NCI-H2196 (cell line): ENCODE results near the gene RPL4.
"Not testable (repeated sequence)": the region's sequence is repeated elsewhere in the genome, so short reads cannot be mapped to it uniquely, and the experiment has no call there.

Experiments
- DNase-seq: peaks from one replicate; lab custom pipeline; 2025; ENCODE audit not compliant: unreplicated experiment; lab: John Stamatoyannopoulos, UW

RPL4 gene

DNA sequence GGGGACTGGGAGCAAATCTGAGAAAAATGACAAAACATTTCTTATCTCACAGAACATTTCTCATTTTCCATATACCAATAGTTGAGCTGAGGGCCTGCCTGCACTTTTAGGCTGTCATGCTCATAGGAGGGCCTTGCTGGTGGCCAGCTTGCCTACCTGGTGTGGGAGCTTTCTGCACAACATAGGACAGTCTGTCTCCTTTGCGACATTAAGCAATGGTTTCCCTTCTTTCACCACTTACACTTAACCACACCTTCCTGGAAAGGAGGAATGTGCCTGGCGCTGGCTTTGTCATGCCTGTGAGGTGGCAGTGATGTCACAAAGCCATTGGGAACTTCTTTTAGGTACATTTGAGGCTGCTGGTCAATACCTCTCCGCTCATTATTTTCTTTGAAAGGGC is 12.8 kb downstream of the RPL4 start:
- DNase-seq: no peak

DNA sequence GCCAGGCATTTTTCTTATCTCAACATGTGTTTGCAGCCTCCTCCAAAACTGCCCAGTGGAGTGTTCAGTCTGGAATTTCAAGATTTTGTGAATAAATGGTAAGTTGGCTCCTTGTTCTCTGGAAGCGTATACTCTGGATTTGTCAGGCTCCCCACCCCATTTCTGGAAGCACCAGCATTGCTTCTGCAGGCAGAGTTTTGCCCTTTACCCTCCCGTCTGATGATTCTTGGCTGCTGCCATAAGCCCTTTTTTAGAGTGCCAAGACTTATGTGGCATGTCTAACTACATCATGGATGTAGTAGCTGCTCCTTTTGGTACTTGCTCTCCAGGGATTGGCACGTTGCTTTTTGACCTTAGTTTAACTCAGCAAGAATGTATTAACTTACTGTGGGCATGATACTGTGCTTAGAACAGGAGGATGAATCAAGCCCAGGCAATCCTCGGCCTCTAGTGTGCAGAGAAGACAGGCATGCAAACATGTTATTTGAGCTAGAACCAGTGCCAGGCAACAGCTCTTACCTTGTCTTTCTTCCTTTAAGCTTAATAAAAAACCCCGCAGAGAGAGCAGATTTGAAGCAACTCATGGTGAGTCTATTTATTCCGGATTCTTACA is 15.4 kb downstream of the RPL4 start:
- no peak for DNase-seq

DNA sequence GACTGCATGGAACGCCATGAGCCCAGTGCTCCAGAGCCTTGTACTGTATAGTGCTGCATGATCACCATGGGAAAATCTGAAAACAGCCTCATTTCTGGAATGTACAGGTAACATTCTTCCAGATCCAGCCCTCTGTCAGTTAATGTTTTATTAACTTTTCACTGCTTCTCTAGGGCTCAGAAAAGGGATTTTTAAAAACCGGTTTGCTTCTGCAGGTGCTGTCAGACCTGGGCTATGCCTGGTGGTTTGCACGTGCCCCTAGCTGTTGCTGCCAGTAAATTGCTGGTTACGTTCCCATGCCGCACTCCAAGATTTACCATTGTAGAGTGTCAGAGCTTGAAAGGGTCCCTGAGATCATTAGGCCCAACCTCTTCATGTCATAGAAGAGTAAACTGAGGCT is 16.1 kb downstream of the RPL4 start:
- no peak for DNase-seq

DNA sequence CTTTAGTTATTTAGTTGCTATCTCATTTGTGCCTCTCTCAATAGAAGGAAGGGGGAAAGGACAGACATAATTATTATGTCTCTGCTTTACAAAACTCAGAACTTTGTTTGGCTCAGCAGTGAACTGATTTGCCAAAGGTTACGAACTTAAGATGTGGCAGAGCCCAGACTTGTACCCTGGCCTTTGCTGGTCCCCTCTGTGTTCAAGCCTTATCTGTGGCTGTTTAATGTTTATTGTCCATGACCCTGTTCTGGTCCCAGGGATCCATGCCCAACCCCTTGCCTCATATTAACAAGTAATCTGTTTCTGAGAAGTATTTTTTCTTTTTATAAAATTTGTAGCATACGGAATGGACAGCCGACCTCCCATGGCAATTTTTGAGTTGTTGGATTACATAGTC is 17.8 kb downstream of the RPL4 start:
- no peak for DNase-seq

GRCh38 chr15:66484539-66485112 is 20.0 kb downstream of the RPL4 start:
- DNase-seq: peak; percentile 2

DNA sequence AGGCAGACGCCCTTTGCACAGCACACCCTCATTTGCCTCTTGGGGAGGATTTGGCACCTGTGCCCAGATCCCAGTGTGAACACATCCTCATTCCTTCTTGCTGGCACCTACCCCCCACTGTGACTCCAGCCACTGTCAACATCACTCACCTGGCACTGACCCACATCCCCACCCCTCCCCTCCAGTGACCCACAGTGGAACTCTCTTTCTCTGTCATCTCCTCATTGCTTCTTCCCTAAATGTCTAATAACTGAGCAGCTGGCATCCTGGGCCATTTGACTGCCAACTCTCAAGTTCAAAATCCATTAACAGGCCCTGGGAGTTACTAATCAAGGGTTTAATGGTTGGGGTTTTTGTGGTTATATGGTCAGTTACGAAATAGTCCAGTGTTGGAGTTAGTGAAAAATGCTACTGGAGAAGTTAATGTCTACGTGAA is 21.5 kb downstream of the RPL4 start:
- DNase-seq: peak; percentile 41

DNA sequence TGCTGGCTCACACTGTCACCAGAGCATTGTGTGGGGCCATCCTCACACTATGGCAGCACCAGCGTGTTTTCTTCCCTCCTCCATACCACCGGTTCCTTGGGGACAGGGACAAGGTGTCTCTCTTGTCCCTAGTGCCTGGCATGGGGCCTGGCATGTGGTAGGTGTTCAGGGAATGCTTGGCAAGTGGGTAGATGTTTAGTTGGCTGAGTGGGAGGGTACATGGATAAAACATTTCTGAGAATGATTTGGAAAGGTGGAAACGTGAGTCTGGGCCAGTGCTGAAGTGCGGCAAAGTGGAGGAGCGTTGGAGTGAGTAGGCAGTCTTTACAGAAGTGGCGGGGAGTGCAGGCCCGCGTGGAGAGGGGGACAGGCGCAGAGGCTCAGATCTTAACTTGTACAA is 22.1 kb downstream of the RPL4 start:
- DNase-seq: no peak

DNA sequence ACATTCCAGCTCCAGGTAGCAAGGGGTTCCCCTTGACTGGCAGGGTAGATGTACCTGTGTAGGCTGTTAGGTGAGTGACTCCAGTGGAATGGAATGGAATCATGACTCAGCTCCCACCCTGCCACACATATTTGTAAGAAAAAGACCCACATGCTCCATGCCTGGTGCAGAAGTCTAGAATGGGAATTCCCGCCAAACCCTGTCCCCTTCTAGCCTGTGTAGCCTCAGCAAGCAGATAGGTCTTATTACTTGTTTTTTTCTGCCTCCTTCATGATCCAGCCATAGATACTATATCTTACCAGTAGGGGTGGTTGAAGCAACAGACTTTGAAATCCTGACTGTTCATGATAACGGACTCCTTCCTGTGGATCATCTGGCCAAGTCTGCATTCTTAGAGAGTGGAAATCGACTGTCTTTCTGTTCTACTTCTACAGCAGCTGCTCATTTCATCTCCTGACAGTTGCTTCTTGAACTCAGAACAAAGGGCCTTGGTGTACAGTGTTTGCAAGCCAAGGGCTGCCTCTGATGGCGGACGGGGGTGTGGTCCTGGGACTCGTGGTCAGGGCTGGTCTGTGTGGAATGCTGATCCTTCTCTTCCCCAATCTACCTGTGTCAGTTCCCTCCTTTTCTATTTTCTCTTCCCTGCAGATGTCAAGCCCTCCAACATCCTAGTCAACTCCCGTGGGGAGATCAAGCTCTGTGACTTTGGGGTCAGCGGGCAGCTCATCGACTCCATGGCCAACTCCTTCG is 23.4 kb downstream of the RPL4 start:
- no peak for DNase-seq

GRCh38 chr15:66480267-66480666 is 24.4 kb downstream of the RPL4 start:
- DNase-seq: no peak

DNA sequence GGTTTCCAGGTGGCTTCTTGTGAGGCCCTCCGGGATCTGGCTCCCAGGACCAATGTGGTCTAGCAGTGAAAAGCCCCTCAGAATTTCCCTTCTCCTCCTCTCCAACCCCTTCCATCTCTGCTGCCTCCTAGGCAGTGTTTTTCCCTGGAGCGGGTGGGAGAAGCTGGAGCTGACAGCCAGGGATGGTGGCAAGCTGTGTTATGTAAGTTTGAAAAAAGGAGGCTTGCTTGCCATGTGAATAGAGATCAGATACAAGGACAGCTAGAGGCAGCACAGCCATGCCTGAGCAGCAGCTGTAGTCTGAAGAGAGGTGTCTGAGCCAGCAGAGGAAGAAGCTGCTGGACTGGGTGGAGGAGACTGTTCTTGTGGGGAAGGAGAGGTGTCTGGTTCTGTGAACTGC is 27.6 kb downstream of the RPL4 start:
- no peak for DNase-seq

- DNase-seq: no peak
Measured at GRCh38 chr15:66476535-66476934, 28.1 kb downstream of the RPL4 start.

DNA sequence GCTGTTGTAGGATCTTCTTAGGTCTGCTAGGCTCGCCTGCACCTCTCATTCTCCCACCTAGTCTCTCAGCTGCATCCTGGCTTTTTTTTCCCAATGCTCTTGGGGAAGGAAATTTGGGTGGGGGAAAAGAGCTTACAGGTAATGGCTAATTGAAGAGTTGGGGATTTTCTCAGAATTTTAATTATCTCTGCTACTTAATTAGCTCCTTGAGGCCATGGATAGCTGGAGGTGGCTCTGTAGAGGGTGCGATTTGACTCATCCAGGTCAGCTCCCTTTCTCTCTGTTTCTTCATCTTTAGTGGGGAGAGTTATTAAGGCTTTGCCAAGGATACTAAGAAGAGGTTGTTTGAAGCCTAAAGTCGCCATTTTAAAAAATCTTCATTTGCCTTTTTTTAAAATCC is 29.7 kb downstream of the RPL4 start:
- no peak for DNase-seq

GRCh38 chr15:66474135-66474534 is 30.5 kb downstream of the RPL4 start:
- DNase-seq: no peak

DNA sequence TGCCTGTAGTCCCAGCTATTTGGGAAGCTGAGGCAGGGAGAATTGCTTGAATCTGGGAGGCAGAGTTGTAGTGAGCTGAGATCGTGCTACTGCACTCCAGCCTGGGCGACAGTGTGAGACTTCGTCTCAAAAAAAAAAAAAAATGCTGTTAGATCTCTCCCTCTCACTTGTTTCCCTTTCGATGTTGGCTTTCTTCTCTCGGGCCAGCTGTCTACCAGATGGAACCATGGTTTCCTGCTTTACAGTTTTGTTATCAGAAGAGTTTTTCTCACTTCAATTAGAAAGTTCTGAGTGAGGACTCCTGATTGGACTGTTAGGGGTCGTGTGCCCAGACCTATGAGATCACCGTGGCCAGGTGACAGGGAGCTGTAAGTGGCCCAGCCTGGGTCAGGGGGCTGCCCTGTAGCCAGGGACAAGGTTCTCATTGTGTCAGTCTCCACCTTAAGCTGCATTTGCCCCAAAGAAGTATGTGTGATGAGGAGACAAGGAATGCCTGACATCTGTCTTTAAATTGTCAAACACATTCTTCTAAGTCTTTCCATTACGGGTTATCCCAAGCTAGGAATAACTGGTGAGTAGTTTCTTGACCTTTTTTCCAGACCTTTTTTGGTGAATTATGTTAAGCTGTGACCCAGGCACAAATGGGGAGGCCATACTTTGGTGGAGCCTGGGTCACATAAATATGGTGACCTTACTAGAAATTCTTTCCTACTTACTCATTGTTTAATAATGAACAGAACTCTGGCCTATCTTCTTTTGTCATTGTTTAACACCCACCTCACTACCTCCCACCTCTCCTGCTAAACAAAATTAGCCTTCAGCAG is 32.3 kb downstream of the RPL4 start:
- no peak for DNase-seq

DNA sequence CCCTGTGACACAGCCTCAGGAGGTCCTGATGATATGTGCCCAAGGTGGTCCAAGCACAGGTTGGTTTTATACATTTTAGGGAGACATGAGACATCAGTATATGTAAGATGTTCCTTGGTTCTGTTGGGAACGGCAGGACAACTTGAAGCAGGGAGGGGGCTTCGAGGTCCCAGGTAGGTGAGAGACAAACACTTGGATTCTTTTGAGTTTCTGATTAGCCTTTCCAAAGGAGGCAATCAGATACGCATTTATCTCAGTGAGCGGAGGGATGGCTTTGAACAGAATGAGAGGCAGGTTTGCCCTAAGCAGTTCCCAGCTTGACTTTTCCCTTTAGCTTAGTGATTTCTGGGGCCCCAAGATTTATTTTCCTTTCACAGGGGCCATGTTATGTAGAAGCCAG is 33.8 kb downstream of the RPL4 start:
- not testable (repeated sequence) for DNase-seq

GRCh38 chr15:66467162-66468040 is 37.3 kb downstream of the RPL4 start:
- not testable (repeated sequence) for DNase-seq

DNA sequence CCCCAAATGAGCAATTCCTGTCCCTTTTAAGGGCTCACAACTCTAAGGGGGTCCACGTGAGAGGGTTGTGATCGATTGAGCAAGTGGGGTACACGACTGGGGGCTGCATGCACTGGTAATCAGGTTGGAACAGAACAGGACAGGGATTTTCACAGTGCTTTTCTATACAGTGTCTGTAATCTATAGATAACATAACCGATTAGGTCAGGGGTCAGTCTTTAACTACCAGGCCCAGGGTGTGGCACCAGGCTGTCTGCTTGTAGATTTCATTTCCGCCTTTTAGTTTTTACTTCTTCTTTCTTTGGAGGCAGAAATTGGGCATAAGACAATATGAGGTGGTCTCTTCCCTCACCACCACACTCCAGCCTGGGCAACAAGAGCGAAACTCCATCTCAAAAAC is 39.4 kb downstream of the RPL4 start:
- DNase-seq: not testable (repeated sequence)

GRCh38 chr15:66462627-66463026 is 42.0 kb downstream of the RPL4 start:
- no peak for DNase-seq

GRCh38 chr15:66461917-66462316 is 42.7 kb downstream of the RPL4 start:
- DNase-seq: no peak

- not testable (repeated sequence) for DNase-seq
Measured at GRCh38 chr15:66461294-66461693, 43.4 kb downstream of the RPL4 start.
